SK-N-SH treated with all-trans-retinoic acid at 6 μM for 48 hours (cell line): ENCODE results near the gene CDCA4.

Source experiments
- ATAC-seq: fragments of 200-7000 bp; cut with Tn5 transposase; 3 replicates; pipeline ENCODE4 v1.9.1; 2020; ENCODE audit warnings: mild to moderate bottlenecking, moderate library complexity
- ARNTL ChIP-seq: fragments of 450-650 bp; formaldehyde crosslinking; IDR thresholded peaks from 2 replicates; pipeline ENCODE4 v1.5.0; 2020; ENCODE audit warnings: low read depth, mild to moderate bottlenecking, moderate library complexity, borderline replicate concordance
- BACH2 ChIP-seq: fragments of 250-450 bp; sonication (Bioruptor Pico); IDR thresholded peaks from 2 replicates; pipeline ENCODE4 v1.9.0; 2021; ENCODE audit warnings: mild to moderate bottlenecking, borderline replicate concordance
- CREB5 ChIP-seq: fragments of 250-450 bp; sonication (Bioruptor Pico); IDR thresholded peaks from 2 replicates; pipeline ENCODE4 v1.5.1; 2020; ENCODE audit warnings: low read depth, mild to moderate bottlenecking, moderate library complexity
- CSDC2 ChIP-seq: fragments of 250-450 bp; sonication (Bioruptor Pico); IDR thresholded peaks from 2 replicates; pipeline ENCODE4 v1.5.0; 2020; ENCODE audit warnings: mild to moderate bottlenecking, moderate library complexity
- CSRNP3 ChIP-seq: fragments of 250-450 bp; sonication (Bioruptor Pico); IDR thresholded peaks from 2 replicates; pipeline ENCODE4 v1.5.1; 2021; ENCODE audit warnings: mild to moderate bottlenecking, moderate library complexity
- ESRRG ChIP-seq: fragments of 250-450 bp; sonication (Bioruptor Pico); IDR thresholded peaks from 2 replicates; pipeline ENCODE4 v1.6.1; 2021; ENCODE audit warnings: mild to moderate bottlenecking
- GLIS3 ChIP-seq: fragments of 250-450 bp; sonication (Bioruptor Pico); IDR thresholded peaks from 2 replicates; pipeline ENCODE4 v1.5.0; 2020; ENCODE audit warnings: mild to moderate bottlenecking, moderate library complexity
- ISL1 ChIP-seq: fragments of 250-450 bp; sonication (Bioruptor Pico); IDR thresholded peaks from 2 replicates; pipeline ENCODE4 v2.1.2; 2022; ENCODE audit warnings: mild to moderate bottlenecking, moderate library complexity
- OSR1 ChIP-seq: fragments of 250-450 bp; sonication (Bioruptor Pico); IDR thresholded peaks from 2 replicates; pipeline ENCODE4 v1.8.0; 2022; ENCODE audit warnings: moderate library complexity, mild to moderate bottlenecking, inconsistent platforms
- PATZ1 ChIP-seq: fragments of 250-450 bp; sonication (Bioruptor Pico); IDR thresholded peaks from 2 replicates; pipeline ENCODE4 v1.8.0; 2020; ENCODE audit warnings: mild to moderate bottlenecking, moderate library complexity, borderline replicate concordance
- POU6F1 ChIP-seq: fragments of 250-450 bp; sonication (Bioruptor Pico); IDR thresholded peaks from 2 replicates; pipeline ENCODE4 v1.8.0; 2021; ENCODE audit warnings: low read depth, mild to moderate bottlenecking, moderate library complexity, borderline replicate concordance
- PPARA ChIP-seq: fragments of 250-450 bp; sonication (Bioruptor Pico); IDR thresholded peaks from 2 replicates; pipeline ENCODE4 v1.5.0; 2020; ENCODE audit warnings: mild to moderate bottlenecking, borderline replicate concordance
- RARB ChIP-seq: fragments of 250-450 bp; sonication (Bioruptor Pico); IDR thresholded peaks from 2 replicates; pipeline ENCODE4 v1.8.0; 2021; ENCODE audit warnings: mild to moderate bottlenecking, moderate library complexity
- TCF4 ChIP-seq: fragments of 250-450 bp; sonication (Bioruptor Pico); IDR thresholded peaks from 2 replicates; pipeline ENCODE4 v1.8.0; 2021; ENCODE audit warnings: mild to moderate bottlenecking, moderate library complexity, borderline replicate concordance
- TOX ChIP-seq: fragments of 250-450 bp; sonication (Bioruptor Pico); IDR thresholded peaks from 2 replicates; pipeline ENCODE4 v1.8.0; 2021; ENCODE audit warnings: mild to moderate bottlenecking, moderate library complexity, borderline replicate concordance
- TSHZ2 ChIP-seq: fragments of 250-450 bp; sonication (Bioruptor Pico); IDR thresholded peaks from 2 replicates; pipeline ENCODE4 v1.5.0; 2020; ENCODE audit warnings: mild to moderate bottlenecking, moderate library complexity
- ZFP3 ChIP-seq: fragments of 250-450 bp; sonication (Bioruptor Pico); IDR thresholded peaks from 2 replicates; pipeline ENCODE4 v1.5.0; 2020; ENCODE audit warnings: mild to moderate bottlenecking, moderate library complexity
- ZFP30 ChIP-seq: fragments of 450-650 bp; formaldehyde crosslinking; IDR thresholded peaks from 2 replicates; pipeline ENCODE4 v1.5.0; 2022; ENCODE audit warnings: mild to moderate bottlenecking, moderate library complexity
- ZNF70 ChIP-seq: fragments of 450-650 bp; formaldehyde crosslinking; IDR thresholded peaks from 2 replicates; pipeline ENCODE4 v1.5.0; 2020; ENCODE audit warnings: mild to moderate bottlenecking, moderate library complexity

CDCA4 gene

GRCh38 chr14:104998801-104999200, 22.1 kb downstream of the CDCA4 start (continued):
- no peak for TF ChIP-seq CREB5
- TF ChIP-seq ISL1 (CRISPR knock-in tag) = no peak
- no peak for TF ChIP-seq RARB
- no peak for TF ChIP-seq BACH2 (CRISPR knock-in tag)
- no peak for TF ChIP-seq PPARA (CRISPR knock-in tag)
- no peak for TF ChIP-seq GLIS3
- TF ChIP-seq, all 23 proteins: peak for 0

- TF ChIP-seq ZNF70 (CRISPR knock-in tag) = no peak
- no peak for TF ChIP-seq TOX (CRISPR knock-in tag)
- TF ChIP-seq POU6F1 = no peak
- TF ChIP-seq TSHZ2 (CRISPR knock-in tag) = no peak
- no peak for TF ChIP-seq ARNTL (CRISPR knock-in tag)
- no peak for TF ChIP-seq OSR1 (CRISPR knock-in tag)
- TF ChIP-seq PATZ1 (CRISPR knock-in tag) = no peak
- no peak for TF ChIP-seq PPARA (CRISPR knock-in tag)
- TF ChIP-seq CREB5 = no peak
- TF ChIP-seq ZFP30 (CRISPR knock-in tag) = no peak
- no peak for TF ChIP-seq ISL1 (CRISPR knock-in tag)
- no peak for TF ChIP-seq ESRRG
- TF ChIP-seq BACH2 (CRISPR knock-in tag) = no peak
- TF ChIP-seq TCF4 = no peak
- no peak for TF ChIP-seq CSDC2 (CRISPR knock-in tag)
- TF ChIP-seq GLIS3 = no peak
- TF ChIP-seq ZFP3 (CRISPR knock-in tag) = no peak
- TF ChIP-seq, all 23 proteins: peak for 0
- ATAC-seq = no peak
Observed at GRCh38 chr14:104996483-104996882, 24.4 kb downstream of the CDCA4 start.

GRCh38 chr14:104996032-104996431, 24.9 kb downstream of the CDCA4 start:
- no peak for TF ChIP-seq TSHZ2 (CRISPR knock-in tag)
- no peak for TF ChIP-seq CREB5
- no peak for TF ChIP-seq CSRNP3 (CRISPR knock-in tag)
- TF ChIP-seq POU6F1 = no peak
- no peak for ATAC-seq
